Heart left ventricle (tissue), 13 donors: Measurements from ENCODE around the gene GRM2.

Source experiments
- CTCF ChIP-seq, 12 donors: fragments of 200-600 bp; sonication (generic) in 4 of 12; IDR thresholded peaks; one replicate each; pipeline versions ENCODE4 v1.5.0 to v1.8.0; 2018 to 2022; ENCODE audit warnings: antibody characterized with exemption in 12 of 12, mild to moderate bottlenecking in 5 of 12
- POLR2A ChIP-seq, 2 donors: fragments of 450-650 bp; IDR thresholded peaks; one replicate each; pipeline ENCODE4 v1.6.1; 2017; ENCODE audit warnings: antibody characterized with exemption in 2 of 2, mild to moderate bottlenecking in 2 of 2, moderate library complexity in 2 of 2
- donor health status: ischemic (EF 13 %, LVEDD 7.1; RV severe dilation, severe dysfunction).
- donor health status: DM: no; HTN: yes; CAD: no.
- donor health status: DM: no; HTN: no; CAD: no.
- donor health status: ischemic (EF 25% LVEDD 6.9; RV normal size, moderate dysfunction).
- donor health status: ischemic (EF 25% LVEDD 5.7; RV mildly dilated, moderate dysfunction).
- donor health status: ischemic (EF 35%, LVEDD 5.7; RV mildly dilated, moderate dysfunction).
- donor health status: nonischemic (EF 11% LVEDD 7.7; RV severe dilation, severe dysfunction).
- donor health status: DM: yes; HTN: yes; CAD: no.
- donor health status: PGD.
- donor health status: ischemic (EF 29% LVEDD 5.4; RV normal size, mild dysfunction).
- donor health status: nonischemic (EF 23%, LVEDD 6.1; RV moderate dilation, normal function).

GRCh38 chr3:51722362-51722761, 15.5 kb downstream of the GRM2 start:
- TF ChIP-seq CTCF (IDR thresholded peaks at IDR 0.05) (no peak), POLR2A (IDR thresholded peaks at IDR 0.05) (no peak)
